ENCODE results near the gene MAP3K8.

GRCh38 chr10:30411263-30411662, 22.7 kb upstream of the MAP3K8 start:
- no peak for TF ChIP-seq ATF3 (IDR thresholded peaks at IDR 0.05; ENCODE audit: borderline replicate concordance, extremely low read depth, low read depth, low read length)
- no peak for TF ChIP-seq CTCF (IDR thresholded peaks at IDR 0.05 in 2 of 3, conservative IDR thresholded peaks at IDR 0.05 in 1 of 3; ENCODE audit: control insufficient read depth in 2 of 3, extremely low read depth in 1 of 3, insufficient read depth in 1 of 3, low read depth in 3 of 3, low read length in 3 of 3)
- no peak for TF ChIP-seq POLR2A (IDR thresholded peaks at IDR 0.05; ENCODE audit: low read depth, low read length)
- TF ChIP-seq HDAC6 (IDR thresholded peaks at IDR 0.05; ENCODE audit: unreplicated experiment): no peak
- TF ChIP-seq SMC3 (IDR thresholded peaks at IDR 0.05; ENCODE audit: borderline replicate concordance, low read length): no peak
